Inferior parietal cortex (tissue), 1 donor: Measurements from ENCODE around the gene GNLY.
A peak's percentile ranks its signal among the peaks of the same experiment; 100 is the strongest.
"Not testable (repeated sequence)": the region's sequence is repeated elsewhere in the genome, so short reads cannot be mapped to it uniquely, and the experiment has no call there.

Experiments
- DNase-seq: peaks from one replicate; pipeline ENCODE4 v3.0.0-alpha.2; 2016; ENCODE audit errors: extremely low spot score

Gene GNLY

GRCh38 chr2:85665264-85665937 lies 28.8 kb upstream of the GNLY start:
- no peak for DNase-seq

DNA sequence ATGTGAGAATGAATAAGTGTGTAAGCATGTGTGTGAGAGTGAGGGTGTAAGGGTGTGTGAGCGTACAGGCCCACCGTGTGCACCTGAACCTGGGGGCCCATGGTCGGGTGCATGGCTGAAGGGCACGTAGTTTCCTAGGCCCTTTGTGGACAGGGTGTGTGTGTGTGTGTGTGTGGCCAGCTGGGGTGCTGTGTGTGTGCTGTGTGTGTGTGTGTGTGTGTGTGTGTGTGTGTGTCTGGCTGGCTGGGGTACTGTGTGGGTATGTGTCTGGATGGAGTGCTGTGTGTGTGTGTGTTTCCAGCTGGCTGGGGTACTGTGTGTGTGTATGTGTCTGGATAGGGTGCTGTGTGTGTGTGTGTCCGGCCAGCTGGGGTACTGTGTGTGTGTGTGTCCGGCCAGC lies 28.1 kb upstream of the GNLY start:
- no peak for DNase-seq

DNA sequence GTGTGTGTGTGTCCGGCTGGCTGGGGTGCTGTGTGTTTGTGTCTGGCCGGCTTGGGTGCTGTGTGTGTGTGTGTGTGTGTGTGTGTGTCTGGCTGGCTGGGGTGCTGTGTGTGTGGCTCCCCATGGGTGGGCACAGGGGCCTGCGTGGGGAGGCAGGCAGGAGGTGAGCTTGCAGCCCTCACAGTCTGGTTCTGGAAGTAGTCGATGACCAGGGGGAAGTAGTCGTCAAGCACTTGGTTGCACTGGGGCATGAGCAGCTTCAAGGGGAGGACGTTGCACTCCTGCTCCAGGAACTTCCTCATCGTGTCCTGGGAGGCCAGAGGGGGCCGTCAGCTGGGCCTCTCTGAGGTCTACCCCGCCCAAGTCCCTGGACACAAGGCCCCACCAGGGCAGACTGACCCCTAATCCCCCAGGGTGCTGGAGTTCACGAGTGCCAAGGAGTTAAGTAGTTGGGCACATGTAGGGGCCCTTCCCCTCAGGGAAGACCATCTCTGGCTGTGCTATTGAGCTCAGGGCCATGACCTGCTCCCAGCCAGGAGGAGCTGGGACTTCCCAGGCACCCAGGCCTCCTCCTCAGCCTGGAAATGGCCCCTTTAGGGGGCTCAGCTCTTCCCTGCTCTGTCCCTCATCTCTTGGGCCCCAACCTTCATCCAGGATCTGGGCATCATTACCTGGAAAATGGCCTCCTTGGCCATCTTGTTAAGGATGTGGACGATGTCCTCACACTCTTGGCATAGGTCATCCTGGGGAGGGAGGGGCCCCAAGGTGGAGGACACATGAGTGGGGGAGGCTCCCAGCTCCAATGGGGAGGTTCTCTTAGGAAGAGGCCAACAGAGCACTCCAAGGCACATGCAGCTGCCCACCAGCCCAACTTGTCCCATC lies 27.5 kb upstream of the GNLY start:
- DNase-seq: no peak

DNA sequence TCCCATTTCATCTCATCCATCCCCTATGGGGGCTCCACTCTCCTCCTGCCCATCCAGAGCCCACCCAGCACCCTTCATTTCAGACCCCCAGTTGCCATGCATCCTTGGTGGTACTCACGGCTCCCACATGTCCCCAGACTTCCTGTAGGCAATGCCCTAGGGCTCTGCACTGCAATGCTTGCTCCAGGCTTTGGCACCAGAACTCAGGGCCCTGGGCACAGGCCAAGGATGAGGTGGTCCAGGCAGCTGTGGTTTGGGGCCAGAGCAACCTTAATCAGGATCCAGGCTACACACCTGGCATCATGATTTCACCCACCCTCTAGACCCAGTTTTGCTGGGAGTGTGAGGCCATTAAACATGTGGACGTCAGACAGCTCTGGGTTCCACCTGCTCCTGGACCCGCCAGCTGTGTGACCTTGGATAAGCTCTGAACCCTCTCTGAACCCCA lies 26.6 kb upstream of the GNLY start:
- no peak for DNase-seq

GRCh38 chr2:85668009-85668856 lies 25.9 kb upstream of the GNLY start, which contains the start of gene SFTPB:
Gene SFTPB (minus strand): TSS chr2:85668199. CDS start chr2:85668183, 16 bp downstream.
- no peak for DNase-seq

DNA sequence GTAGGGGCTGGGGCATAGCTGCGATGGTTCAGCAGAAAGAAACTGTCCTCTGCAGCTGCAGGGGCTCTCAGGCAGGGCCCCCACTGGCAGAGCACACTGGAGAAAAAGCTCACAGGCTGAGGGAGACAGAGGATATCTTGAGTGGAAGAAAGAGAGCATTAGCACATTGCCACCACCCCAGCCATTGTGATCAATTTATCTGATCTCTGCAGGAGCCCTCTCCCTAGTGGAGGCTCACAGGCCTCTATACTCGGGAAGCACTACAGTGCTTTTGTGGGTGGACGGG lies 25.4 kb upstream of the GNLY start:
- DNase-seq: no peak

DNA sequence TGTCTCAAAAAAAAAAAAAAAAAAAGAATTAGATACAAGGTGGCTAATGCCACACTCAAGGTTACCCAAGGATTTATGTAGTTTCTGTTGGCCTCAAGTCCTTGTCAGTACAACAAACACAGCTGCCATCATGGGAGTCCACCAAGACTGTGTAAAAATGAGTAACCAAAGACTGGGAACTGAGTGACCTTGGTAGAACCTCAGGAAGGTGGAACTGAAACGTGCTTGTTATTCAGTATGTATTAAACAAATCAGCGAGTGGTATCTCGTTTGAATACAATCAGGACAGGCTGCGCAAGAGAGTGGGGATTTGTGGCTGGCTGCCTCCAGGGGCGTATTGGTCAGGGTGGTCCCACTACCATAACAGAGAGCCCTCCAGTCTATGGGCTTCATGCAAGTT lies 24.6 kb upstream of the GNLY start:
- no peak for DNase-seq

DNA sequence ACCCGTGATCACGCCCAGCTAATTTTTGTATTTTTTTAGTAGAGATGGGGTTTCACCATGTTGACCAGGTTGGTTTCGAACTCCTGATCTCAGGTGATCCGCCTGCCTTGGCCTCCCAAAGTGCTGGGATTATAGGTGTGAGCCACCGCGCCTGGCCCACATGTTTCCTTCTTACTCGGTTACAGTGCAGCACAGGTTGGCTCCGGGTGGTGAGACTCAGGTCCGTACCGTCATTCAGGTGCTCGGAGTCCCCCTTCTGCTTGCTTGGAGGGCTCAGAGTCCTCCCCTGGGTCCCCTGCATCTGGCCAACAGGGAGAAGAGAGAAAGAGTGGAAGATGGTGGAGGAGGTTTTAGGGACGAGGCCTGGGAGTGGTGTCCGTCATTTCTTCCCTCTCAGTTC lies 23.7 kb upstream of the GNLY start:
- not testable (repeated sequence) for DNase-seq

DNA sequence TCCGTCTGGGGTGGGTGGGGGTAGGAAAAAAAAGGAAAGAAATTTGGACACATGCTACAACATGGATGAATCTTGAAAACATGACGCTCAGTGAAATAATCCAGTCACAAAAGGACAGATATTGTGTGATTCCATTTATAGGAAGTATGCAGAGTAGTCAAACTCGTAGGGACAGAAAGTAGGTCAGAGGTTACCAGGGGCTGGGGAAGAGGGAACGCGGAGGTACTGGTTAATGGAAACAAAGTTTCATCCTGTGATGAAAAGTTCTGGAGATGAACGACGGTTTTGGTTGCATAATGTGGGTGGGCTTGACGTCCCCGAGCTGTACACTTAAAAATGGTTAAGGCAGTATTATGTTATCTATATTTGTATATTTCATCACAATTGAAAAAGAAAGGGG lies 21.7 kb upstream of the GNLY start:
- DNase-seq: no peak

- no peak for DNase-seq
Measured at GRCh38 chr2:85673716-85674375, 20.3 kb upstream of the GNLY start.

DNA sequence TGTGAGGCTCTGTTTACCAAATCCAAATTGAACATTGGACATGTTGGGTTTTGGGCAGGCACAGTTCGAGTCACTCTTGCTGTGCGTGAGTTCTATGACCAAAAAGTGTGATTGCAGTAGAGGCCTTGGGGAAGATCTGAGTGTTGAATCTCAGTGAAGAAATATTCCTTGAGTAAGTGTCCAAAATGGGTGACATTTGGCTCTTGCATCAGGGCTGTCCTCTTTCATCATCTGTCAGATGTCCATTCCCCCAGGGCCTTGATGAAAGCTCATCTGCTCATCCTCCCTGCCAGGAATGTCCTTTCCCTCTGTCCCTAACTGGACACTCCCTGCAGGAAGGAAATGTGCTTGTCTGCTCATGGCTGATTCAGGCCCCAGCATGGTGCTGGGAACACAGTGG lies 19.7 kb upstream of the GNLY start:
- no peak for DNase-seq

GRCh38 chr2:85675427-85675826 lies 18.7 kb upstream of the GNLY start:
- DNase-seq: no peak

- no peak for DNase-seq
Measured at GRCh38 chr2:85675866-85676548, 18.2 kb upstream of the GNLY start.

GRCh38 chr2:85678377-85678776 lies 15.8 kb upstream of the GNLY start:
- no peak for DNase-seq

DNA sequence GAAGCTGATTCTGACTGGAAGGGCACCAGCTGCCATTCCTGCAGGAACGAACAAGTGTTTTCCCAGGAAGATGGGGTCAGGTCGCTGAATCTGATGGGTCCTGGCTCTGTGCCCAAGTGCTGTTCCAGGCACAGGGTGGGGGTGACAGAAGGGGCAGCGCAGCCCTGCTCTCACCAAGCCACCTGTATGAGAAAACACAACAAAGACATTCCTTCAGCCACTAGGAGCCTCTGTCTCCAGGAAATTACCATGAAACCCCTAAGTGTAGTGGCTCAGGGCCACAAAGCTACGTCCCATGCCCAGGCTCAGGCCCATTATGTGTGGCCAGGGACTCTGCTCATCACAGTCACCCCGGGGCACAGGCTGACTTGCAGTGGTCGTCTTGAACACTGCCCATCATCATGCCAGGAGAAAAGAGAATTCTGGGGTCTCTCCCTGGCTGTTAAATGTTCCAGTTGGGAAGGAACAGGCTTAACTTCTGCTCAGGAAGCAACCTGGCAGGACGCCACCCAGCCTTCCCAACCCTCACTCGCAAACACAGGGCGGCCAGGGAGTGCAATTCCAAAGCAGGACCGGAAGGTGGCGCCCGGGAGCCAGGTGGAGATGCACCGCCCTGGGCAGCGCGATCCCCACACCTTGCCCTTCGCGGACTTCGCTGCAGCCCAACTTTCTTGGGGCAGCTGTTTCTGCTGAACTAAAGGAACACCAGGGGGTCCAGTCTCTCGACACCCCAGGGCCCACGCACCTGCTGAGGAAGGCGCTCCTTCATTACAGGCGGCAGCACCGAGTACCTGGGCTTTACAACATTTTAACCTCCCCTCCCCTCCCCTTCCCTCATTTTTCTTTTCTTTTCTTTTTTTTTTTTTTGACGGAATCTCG lies 15.1 kb upstream of the GNLY start:
- DNase-seq: peak; percentile 82

- DNase-seq: no peak
Measured at GRCh38 chr2:85680707-85681371, 13.3 kb upstream of the GNLY start.

- no peak for DNase-seq
Measured at GRCh38 chr2:85681372-85681763, 12.8 kb upstream of the GNLY start.

DNA sequence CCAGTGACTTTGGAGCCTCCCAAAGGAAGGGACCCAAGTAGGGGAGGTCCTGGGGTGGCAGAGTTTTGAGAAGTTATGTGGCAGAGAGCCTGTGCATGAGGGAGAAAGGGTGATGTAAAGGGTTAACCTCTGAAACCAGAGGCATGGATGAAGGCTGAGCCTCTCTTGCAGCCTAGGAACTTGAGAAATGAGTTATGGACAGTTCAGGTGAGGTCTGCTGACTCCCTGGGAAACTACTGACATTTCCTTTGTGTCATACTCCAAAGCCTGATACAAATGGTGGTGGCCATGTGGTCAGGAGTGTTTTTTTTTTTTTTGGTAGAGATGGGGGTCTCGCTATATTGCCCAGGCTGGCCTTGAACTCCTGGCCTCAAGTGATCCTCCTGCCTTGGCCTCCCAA lies 12.4 kb upstream of the GNLY start:
- DNase-seq: no peak

GRCh38 chr2:85682378-85682777 lies 11.8 kb upstream of the GNLY start:
- no peak for DNase-seq

DNA sequence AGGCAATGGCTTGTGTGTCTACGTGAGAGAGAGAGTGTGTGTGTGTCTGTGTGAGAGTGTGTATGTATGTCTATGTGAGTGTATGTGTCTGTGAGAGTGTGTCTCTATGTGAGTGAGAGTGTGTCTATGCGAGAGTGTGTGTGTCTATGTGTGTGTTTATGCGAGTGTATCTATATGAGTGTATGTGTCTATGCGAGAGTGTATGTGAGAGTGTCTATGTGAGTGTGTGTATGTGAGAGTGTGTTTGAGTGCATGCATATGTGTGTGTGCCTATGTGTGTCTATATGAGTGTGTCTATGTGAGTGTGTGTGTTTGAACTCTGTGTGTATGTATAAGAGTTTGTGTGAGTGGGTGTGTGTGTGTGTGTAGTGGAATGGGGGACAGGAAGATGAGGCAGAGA lies 9.8 kb upstream of the GNLY start:
- DNase-seq: no peak
